HG02759 (cell line): ENCODE results near the gene ERFE.

ENCODE experiments used
- ATAC-seq: cut with Tn5 transposase; IDR thresholded peaks from one replicate; pipeline ENCODE4 v1.9.1; 2021; ENCODE audit warnings: mild to moderate bottlenecking, moderate library complexity; ENCODE audit not compliant: unreplicated experiment

ERFE gene

GRCh38 chr2:238138331-238139195, 20.2 kb upstream of the ERFE start, which contains the start of gene KLHL30:
TSS of gene KLHL30 (plus strand) at chr2:238138668. CDS start at chr2:238140755, 2,087 bp downstream.
- ATAC-seq: no peak

GRCh38 chr2:238139196-238140039, 19.4 kb upstream of the ERFE start:
- ATAC-seq: no peak

- no peak for ATAC-seq
These were observed 18.7 kb upstream of the ERFE start for GRCh38 chr2:238140040-238140439.

GRCh38 chr2:238140721-238141540, 17.8 kb upstream of the ERFE start:
- no peak for ATAC-seq

GRCh38 chr2:238141541-238142318, 17.0 kb upstream of the ERFE start:
- ATAC-seq: no peak

GRCh38 chr2:238142382-238143205, 16.2 kb upstream of the ERFE start:
- ATAC-seq: no peak

- ATAC-seq: no peak
These were observed 15.4 kb upstream of the ERFE start for GRCh38 chr2:238143239-238143951.

GRCh38 chr2:238144262-238144661, 14.5 kb upstream of the ERFE start:
- ATAC-seq: no peak

- ATAC-seq: no peak
These were observed 13.7 kb upstream of the ERFE start for GRCh38 chr2:238145046-238145445.

- no peak for ATAC-seq
These were observed 12.9 kb upstream of the ERFE start for GRCh38 chr2:238145851-238146250.

GRCh38 chr2:238146884-238147544, 11.8 kb upstream of the ERFE start:
- no peak for ATAC-seq

- no peak for ATAC-seq
These were observed 9.8 kb upstream of the ERFE start for GRCh38 chr2:238148981-238149380.

- no peak for ATAC-seq
These were observed 8.8 kb upstream of the ERFE start for GRCh38 chr2:238149841-238150572.

- no peak for ATAC-seq
These were observed 8.1 kb upstream of the ERFE start for GRCh38 chr2:238150686-238151085.

GRCh38 chr2:238151205-238151604, 7.6 kb upstream of the ERFE start:
- ATAC-seq: no peak

- no peak for ATAC-seq
These were observed 7.0 kb upstream of the ERFE start for GRCh38 chr2:238151628-238152235.
